Measurements from ENCODE around the gene IL11.
"Not testable (repeated sequence)": the region's sequence is repeated elsewhere in the genome, so short reads cannot be mapped to it uniquely, and the experiment has no call there.

IL11 gene

DNA sequence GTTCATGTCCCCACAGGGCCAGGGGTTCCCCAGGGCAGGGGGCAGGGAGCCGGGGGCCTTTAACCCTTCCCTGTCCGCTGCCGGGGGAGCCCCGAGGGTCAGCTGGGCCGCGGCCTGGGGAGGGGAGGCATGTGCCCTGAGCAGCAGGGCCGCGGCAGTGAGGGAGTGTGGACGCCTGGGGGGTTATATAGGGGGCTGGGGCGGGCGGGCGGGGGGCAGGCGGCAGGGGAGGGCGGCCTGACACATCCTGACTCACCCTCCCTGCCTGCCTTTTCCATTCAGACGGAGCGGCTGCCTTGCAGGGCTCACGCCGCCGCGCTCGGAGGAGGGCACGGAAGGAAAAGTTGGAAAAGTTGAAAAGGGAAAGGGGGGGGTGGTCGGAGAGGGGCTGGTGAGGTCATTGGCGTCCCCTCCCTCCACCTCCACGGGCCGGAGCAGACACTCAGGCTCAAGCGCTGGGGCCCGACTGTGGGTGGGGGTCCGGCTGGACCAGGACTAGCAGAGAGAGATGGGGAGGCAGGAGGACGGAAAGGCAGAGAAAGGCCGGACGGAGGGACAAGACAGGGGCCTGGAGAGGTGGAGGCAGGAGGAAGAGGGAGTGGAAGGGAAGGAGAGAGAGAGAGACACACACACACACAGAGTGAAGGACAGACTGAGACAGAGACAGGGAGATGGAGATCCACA lies at the start of gene IL11:
Gene IL11 (minus strand): TSS at position 159 of the 684 bp plus-strand sequence. CDS start 153 bp downstream, at position 6.
- TF ChIP-seq, protein P1, sequence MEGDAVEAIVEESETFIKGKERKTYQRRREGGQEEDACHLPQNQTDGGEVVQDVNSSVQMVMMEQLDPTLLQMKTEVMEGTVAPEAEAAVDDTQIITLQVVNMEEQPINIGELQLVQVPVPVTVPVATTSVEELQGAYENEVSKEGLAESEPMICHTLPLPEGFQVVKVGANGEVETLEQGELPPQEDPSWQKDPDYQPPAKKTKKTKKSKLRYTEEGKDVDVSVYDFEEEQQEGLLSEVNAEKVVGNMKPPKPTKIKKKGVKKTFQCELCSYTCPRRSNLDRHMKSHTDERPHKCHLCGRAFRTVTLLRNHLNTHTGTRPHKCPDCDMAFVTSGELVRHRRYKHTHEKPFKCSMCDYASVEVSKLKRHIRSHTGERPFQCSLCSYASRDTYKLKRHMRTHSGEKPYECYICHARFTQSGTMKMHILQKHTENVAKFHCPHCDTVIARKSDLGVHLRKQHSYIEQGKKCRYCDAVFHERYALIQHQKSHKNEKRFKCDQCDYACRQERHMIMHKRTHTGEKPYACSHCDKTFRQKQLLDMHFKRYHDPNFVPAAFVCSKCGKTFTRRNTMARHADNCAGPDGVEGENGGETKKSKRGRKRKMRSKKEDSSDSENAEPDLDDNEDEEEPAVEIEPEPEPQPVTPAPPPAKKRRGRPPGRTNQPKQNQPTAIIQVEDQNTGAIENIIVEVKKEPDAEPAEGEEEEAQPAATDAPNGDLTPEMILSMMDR (IDR thresholded peaks at IDR 0.05; ENCODE audit: insufficient read depth, low read depth, low read length, missing control alignments), result no peak
- H3K4me3 ChIP-seq (ENCODE audit: low read depth, low read length), result no peak within 1 kb of the TSS
- DNase-seq (ENCODE audit: low read depth), result no peak

DNA sequence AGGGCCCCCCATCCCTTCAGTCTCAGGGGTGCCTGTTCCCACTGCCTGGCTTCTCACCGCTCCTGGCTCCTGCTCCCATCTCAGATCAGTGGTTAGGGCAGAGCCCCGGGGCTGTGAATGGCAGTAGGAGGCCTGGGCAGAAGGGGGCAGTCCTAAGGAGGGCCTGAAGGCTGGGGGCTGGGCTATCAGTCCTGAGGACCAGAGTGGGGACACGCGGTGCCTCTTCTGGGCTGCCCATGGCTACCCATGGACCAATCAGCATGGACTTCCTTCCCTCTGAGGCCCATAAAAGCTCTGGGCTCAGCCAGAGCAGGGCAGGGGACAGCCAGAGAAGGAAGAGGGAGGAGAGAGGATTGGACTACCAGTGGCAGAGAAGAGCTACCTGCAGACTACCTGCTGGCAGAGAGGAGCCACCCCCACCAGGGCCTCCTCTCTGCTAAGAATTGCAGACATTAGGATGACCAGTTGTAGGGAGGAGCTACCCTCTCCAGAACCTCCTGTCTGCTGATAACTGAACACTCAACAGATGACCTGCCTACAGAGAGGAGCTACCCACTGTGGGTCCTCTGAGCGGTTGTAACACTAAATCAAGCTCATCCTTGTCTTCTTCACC lies 49.5 kb upstream of the IL11 start:
- DNase-seq (ENCODE audit: low read depth), result no peak
- no peak overlapping the region for H3K4me3 ChIP-seq (ENCODE audit: low read depth, low read length)
- TF ChIP-seq, protein P1 (IDR thresholded peaks at IDR 0.05; ENCODE audit: insufficient read depth, low read depth, low read length, missing control alignments), result no peak

DNA sequence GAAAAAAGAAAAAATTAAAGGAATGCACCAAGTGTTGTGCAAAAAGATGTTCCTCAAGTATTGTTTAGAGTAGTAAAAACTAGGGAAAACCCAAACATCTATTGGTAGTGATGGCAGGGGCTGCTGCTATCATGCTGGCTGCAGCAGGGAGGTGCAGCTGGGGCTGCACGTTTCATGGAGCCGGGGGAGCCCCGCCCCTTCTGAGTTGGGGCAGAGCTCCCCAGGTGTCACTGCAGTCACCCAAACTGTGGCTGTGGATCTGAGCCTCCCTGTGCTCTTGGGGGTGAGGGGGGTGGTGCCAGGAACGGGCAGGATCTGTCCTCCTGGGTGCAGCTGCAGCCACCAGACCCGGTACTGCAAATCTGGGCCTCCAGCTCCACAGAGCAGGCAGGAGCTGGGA lies 48.8 kb upstream of the IL11 start:
- no peak overlapping the region for H3K4me3 ChIP-seq (ENCODE audit: low read depth, low read length)
- no peak for DNase-seq (ENCODE audit: low read depth)
- TF ChIP-seq, protein P1 (IDR thresholded peaks at IDR 0.05; ENCODE audit: insufficient read depth, low read depth, low read length, missing control alignments), result no peak

DNA sequence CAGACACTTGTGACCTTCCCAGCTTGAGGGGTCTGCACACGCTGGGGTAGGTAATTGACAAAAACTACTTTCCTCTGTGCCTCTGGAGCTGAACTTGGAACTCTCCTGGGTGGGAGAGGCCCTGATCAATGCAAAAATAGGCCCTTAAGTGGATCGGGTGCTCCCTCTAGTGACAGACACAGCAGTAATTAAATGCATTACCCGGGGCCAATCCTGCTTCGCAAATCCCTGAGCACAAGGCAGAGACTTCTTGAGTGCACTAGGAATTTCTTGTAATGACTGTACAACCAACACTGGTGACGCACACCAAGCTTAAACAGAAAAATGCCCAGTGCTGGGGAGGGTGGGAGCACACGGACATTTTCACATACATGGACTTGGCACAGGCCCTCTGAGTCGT lies 47.9 kb upstream of the IL11 start:
- peak; percentile 75 for DNase-seq (ENCODE audit: low read depth)
- no peak overlapping the region for H3K4me3 ChIP-seq (ENCODE audit: low read depth, low read length)

DNA sequence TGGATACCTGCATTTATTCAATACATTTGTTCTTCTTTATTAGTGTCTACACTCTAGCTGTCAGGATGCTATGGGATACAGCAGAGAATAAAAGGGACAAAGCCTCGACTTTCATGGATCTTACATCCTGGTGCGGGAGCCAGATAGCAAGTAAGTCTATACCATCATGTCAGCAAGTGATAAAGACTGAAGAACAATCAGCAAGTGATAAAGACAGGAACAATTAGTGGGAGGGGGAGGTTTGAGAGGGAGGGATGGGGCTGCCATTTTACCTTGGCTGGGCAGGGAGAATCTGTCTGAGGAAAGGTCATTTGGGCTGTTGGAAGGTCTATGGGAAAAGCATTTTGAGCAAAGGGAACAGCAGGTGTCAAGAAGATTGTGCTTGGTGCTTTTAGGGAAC lies 39.9 kb upstream of the IL11 start:
- DNase-seq (ENCODE audit: low read depth), result no peak
- no peak overlapping the region for H3K4me3 ChIP-seq (ENCODE audit: low read depth, low read length)
- TF ChIP-seq, protein P1 (IDR thresholded peaks at IDR 0.05; ENCODE audit: insufficient read depth, low read depth, low read length, missing control alignments), result no peak

More for the DNA sequence above, 47.9 kb upstream of the IL11 start:
- TF ChIP-seq, protein P1 (IDR thresholded peaks at IDR 0.05; ENCODE audit: insufficient read depth, low read depth, low read length, missing control alignments), result peak; percentile 71

DNA sequence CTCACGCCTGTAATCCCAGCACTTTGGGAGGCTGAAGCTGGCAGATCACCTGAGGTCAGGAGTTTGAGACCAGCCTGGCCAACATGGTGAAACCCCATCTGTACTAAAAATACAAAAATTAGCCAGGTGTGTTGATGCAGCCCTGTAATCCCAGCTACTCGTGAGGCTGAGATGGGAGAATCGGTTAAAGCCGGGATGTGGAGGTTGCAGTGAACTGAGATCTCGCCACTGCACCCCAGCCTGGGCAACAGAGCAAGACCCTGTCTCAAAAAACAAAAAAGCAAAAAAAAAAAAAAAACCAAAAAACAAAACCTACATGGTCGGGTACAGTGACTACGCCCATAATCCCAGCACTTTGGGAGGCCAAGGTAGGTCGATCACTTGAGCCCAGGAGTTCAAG lies 38.9 kb upstream of the IL11 start:
- H3K4me3 ChIP-seq (ENCODE audit: low read depth, low read length); DNase-seq (ENCODE audit: low read depth): not testable (repeated sequence)

DNA sequence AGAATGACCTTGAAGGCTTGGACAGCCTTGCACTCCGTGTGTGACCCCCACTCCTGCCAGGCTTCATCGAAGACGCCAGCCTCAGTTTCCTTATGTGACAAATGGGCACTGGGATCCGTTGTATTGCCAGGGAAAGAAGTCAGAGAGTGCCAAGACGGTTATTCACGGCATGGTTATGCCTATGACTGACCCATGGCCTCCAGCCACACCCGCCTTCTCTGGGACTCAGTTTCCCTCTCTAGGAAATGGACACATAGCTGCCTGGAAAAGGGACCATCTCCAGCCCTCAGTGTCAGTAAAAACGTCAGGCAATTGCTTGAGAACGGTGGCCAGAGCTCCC lies 38.2 kb upstream of the IL11 start:
- no peak for DNase-seq (ENCODE audit: low read depth)
- H3K4me3 ChIP-seq (ENCODE audit: low read depth, low read length), result peak overlapping the region; percentile 64
- TF ChIP-seq, protein P1 (IDR thresholded peaks at IDR 0.05; ENCODE audit: insufficient read depth, low read depth, low read length, missing control alignments), result no peak

All from GM12865 (cell line).